IPS-NIHi11 (cell line): ENCODE data around the gene HNRNPF.
"Not testable (repeated sequence)": the region's sequence is repeated elsewhere in the genome, so short reads cannot be mapped to it uniquely, and the experiment has no call there.

Source experiments
- DNase-seq: peaks from one replicate; pipeline ENCODE4 v3.0.0; 2012; ENCODE audit warnings: mixed read lengths, low spot score

HNRNPF gene

GRCh38 chr10:43408710-43409384 is at the start of gene HNRNPF:
HNRNPF (minus strand) TSS chr10:43409186; CDS start chr10:43387884, 21,302 bp downstream.
- DNase-seq = peak; percentile 89

- DNase-seq = no peak
These were observed 49.2 kb upstream of the HNRNPF start for GRCh38 chr10:43458227-43458626.

- DNase-seq = not testable (repeated sequence)
These were observed 47.6 kb upstream of the HNRNPF start for GRCh38 chr10:43456561-43456960.

- DNase-seq = not testable (repeated sequence)
These were observed 45.0 kb upstream of the HNRNPF start for GRCh38 chr10:43454025-43454424.

GRCh38 chr10:43453266-43453831 is 44.4 kb upstream of the HNRNPF start:
- DNase-seq = no peak

- DNase-seq = no peak
These were observed 43.4 kb upstream of the HNRNPF start for GRCh38 chr10:43452356-43452914.

GRCh38 chr10:43448742-43449141 is 39.8 kb upstream of the HNRNPF start:
- no peak for DNase-seq

GRCh38 chr10:43446219-43447017 is 37.4 kb upstream of the HNRNPF start:
- not testable (repeated sequence) for DNase-seq

- no peak for DNase-seq
These were observed 36.0 kb upstream of the HNRNPF start for GRCh38 chr10:43444897-43445466.

- no peak for DNase-seq
These were observed 35.3 kb upstream of the HNRNPF start for GRCh38 chr10:43444323-43444722.

- no peak for DNase-seq
These were observed 31.6 kb upstream of the HNRNPF start for GRCh38 chr10:43440463-43441134.

GRCh38 chr10:43437141-43437870 is 28.3 kb upstream of the HNRNPF start:
- no peak for DNase-seq

GRCh38 chr10:43436291-43437140 is 27.5 kb upstream of the HNRNPF start, which contains the start of gene ZNF487:
ZNF487 (plus strand) TSS chr10:43437111; CDS start chr10:43475814, 38,703 bp downstream.
- peak; percentile 96 for DNase-seq

- no peak for DNase-seq
These were observed 22.1 kb upstream of the HNRNPF start for GRCh38 chr10:43430926-43431663.

GRCh38 chr10:43427166-43427825 is 18.3 kb upstream of the HNRNPF start:
- no peak for DNase-seq

GRCh38 chr10:43426476-43426875 is 17.5 kb upstream of the HNRNPF start:
- not testable (repeated sequence) for DNase-seq

GRCh38 chr10:43424416-43424815 is 15.4 kb upstream of the HNRNPF start:
- no peak for DNase-seq

GRCh38 chr10:43421944-43422343 is 13.0 kb upstream of the HNRNPF start:
- not testable (repeated sequence) for DNase-seq

- DNase-seq = no peak
These were observed 12.5 kb upstream of the HNRNPF start for GRCh38 chr10:43421519-43421918.
